GM12878 (cell line): ENCODE data around the gene SLC30A4. TPM values are rescaled to one million over a fixed set of nuclear protein-coding genes. Genes with fewer than 3 reads are reported as not detected.

Source experiments
- ATAC-seq: fragments of 200-7000 bp; cut with Tn5 transposase; 3 replicates; pipeline ENCODE4 v1.9.1; 2020; ENCODE audit warnings: mild to moderate bottlenecking, moderate library complexity
- BruUV-seq: library from RNA; stranded (reverse); fragments of 400-500 nt; replicated peaks from 2 replicates; lab custom pipeline; 2021; lab: Mats Ljungman, UMichigan
- CTCF ChIA-PET: fragments of 300-600 bp; sonication (Branson Sonifier 250); formaldehyde crosslinking; extraction: SDS; loops from one replicate; lab custom pipeline; 2021; ENCODE audit warnings: inconsistent platforms; lab: Yijun Ruan, JAX
- POLR2A ChIA-PET: fragments of 350-600 bp; formaldehyde crosslinking; extraction: SDS; loops from one replicate; lab custom pipeline; 2021; ENCODE audit warnings: inconsistent platforms; lab: Charles Lee
- RAD21 ChIA-PET: fragments of 300-600 bp; sonication (Branson Sonifier 250); formaldehyde crosslinking; loops from one replicate; lab custom pipeline; 2023; ENCODE audit warnings: antibody characterized with exemption; ENCODE audit not compliant: unreplicated experiment; lab: Charles Lee
- SMC1A ChIA-PET: fragments of 300-600 bp; sonication (Branson Sonifier 250); formaldehyde crosslinking; loops from one replicate; lab custom pipeline; 2023; ENCODE audit not compliant: unreplicated experiment, uncharacterized antibody; lab: Charles Lee
- DNase-seq: peaks from one replicate; pipeline ENCODE4 v3.0.0-alpha.2; 2011; ENCODE audit warnings: low read depth, low spot score
- FAIRE-seq: peaks from 3 replicates; lab custom pipeline; 2011; peaks lifted over from hg19 to GRCh38; lab: Jason Lieb, UNC
- H2AFZ ChIP-seq: 2 replicates; pipeline ENCODE4 v1.6.0; 2011; ENCODE audit warnings: low read depth, low read length, control low read depth; ENCODE audit not compliant: control insufficient read depth
- H3K27ac ChIP-seq: 2 replicates; pipeline ENCODE4 v1.5.1; 2011; ENCODE audit warnings: control low read depth; ENCODE audit not compliant: control insufficient read depth, insufficient read depth
- H3K27me3 ChIP-seq, 2 experiments: replicated peaks in 1 of 2; 2 replicates each; pipeline versions ENCODE4 v1.6.0 to v1.6.1; 2011; ENCODE audit warnings: low read length in 1 of 2; ENCODE audit not compliant: control insufficient read depth in 2 of 2, insufficient read depth in 2 of 2
- H3K36me3 ChIP-seq, 2 experiments: 2 replicates each; pipeline ENCODE4 v1.5.1; 2011; ENCODE audit warnings: low read length in 1 of 2; ENCODE audit not compliant: control insufficient read depth in 2 of 2, insufficient read depth in 2 of 2
- H3K4me1 ChIP-seq: 2 replicates; pipeline ENCODE4 v1.6.1; 2011; ENCODE audit warnings: mild to moderate bottlenecking, low read length, moderate library complexity, mixed read lengths; ENCODE audit not compliant: control insufficient read depth, insufficient read depth
- H3K4me2 ChIP-seq: 2 replicates; pipeline ENCODE4 v1.6.0; 2011; ENCODE audit warnings: control low read depth; ENCODE audit not compliant: control insufficient read depth, insufficient read depth
- H3K4me3 ChIP-seq: fragments of 200-600 bp; sonication (generic); 2 replicates; pipeline ENCODE4 v1.5.1; 2016
- H3K79me2 ChIP-seq: 2 replicates; pipeline ENCODE4 v1.6.0; 2011; ENCODE audit warnings: low read length; ENCODE audit not compliant: control insufficient read depth, insufficient read depth
- H3K9ac ChIP-seq: 2 replicates; pipeline ENCODE4 v1.8.0; 2011; ENCODE audit warnings: low read length, control low read depth, mixed read lengths; ENCODE audit not compliant: control insufficient read depth, insufficient read depth
- H3K9me3 ChIP-seq: replicated peaks from 3 replicates; pipeline ENCODE4 v1.5.1; 2011; ENCODE audit warnings: mild to moderate bottlenecking, low read length; ENCODE audit not compliant: control insufficient read depth, insufficient read depth
- H4K20me1 ChIP-seq: 2 replicates; pipeline ENCODE4 v1.6.0; 2011; ENCODE audit not compliant: control insufficient read depth, insufficient read depth
- ATF7 ChIP-seq: fragments of 450-650 bp; IDR thresholded peaks from 2 replicates; pipeline ENCODE4 v1.6.1; 2016; ENCODE audit warnings: low read depth, mild to moderate bottlenecking
- GATAD2B ChIP-seq: fragments of 450-650 bp; conservative IDR thresholded peaks from 2 replicates; pipeline ENCODE4 v1.6.1; 2017; ENCODE audit warnings: low read depth, mild to moderate bottlenecking, moderate library complexity
- HDAC6 ChIP-seq: fragments of 200-600 bp; sonication (generic); IDR thresholded peaks from one replicate; pipeline ENCODE4 v1.8.0; 2017; ENCODE audit warnings: antibody characterized with exemption; ENCODE audit not compliant: unreplicated experiment
- IKZF1 ChIP-seq: fragments of 450-650 bp; conservative IDR thresholded peaks from 2 replicates; pipeline ENCODE4 v1.6.1; 2017; ENCODE audit warnings: antibody characterized with exemption, mild to moderate bottlenecking
- KDM1A ChIP-seq: fragments of 200-600 bp; sonication (generic); IDR thresholded peaks from 2 replicates; pipeline ENCODE4 v1.6.1; 2016; ENCODE audit warnings: borderline replicate concordance
- MEF2A ChIP-seq: IDR thresholded peaks from 2 replicates; pipeline ENCODE4 v1.6.1; 2011; ENCODE audit warnings: low read depth, mild to moderate bottlenecking, low read length, moderate library complexity; ENCODE audit not compliant: insufficient read depth
- SMAD5 ChIP-seq: IDR thresholded peaks from 2 replicates; pipeline ENCODE4 v1.6.1; 2016; ENCODE audit warnings: antibody characterized with exemption, low read depth
- WGBS: methylation state at CpG from one replicate; pipeline ENCODE4 v1.1.6; 2016; ENCODE audit warnings: low lambda C conversion rate; ENCODE audit not compliant: insufficient replicate concordance, insufficient coverage; ENCODE audit errors: missing lambda C conversion rate; 5-methylcytosine and 5-hydroxymethylcytosine counted together
- in situ Hi-C: fragments of 300-500 bp; cut with MboI; formaldehyde crosslinking; loops from 9 replicates; pipeline ENCODE4 v1.14.3; 2018; ENCODE audit warnings: mixed read lengths
- intact Hi-C: fragments of 100-400 bp; cut with micrococcal nuclease; formaldehyde crosslinking; loops from one replicate; pipeline ENCODE4 v1.14.2; 2022; ENCODE audit not compliant: unreplicated experiment
- polyA plus RNA-seq, 11 experiments: library from polyadenylated mRNA; depleted of rRNA in 4 of 11; unstranded in 6 of 11; stranded (reverse) in 5 of 11; fragments of >200 nt; fragmentation: Nextera tagmentation in 4 of 11; fragmentation: Illumina TruSeq in 1 of 11; extraction: Ambion mirVana in 4 of 11; extraction: Trizol in 1 of 11; gene quantifications; 1 replicate in 1 of 11; 2 replicates in 10 of 11; pipeline versions ENCODE4 v1.2.1 to v1.2.3, GENCODE V29; 2011 to 2016; ENCODE audit warnings: inconsistent platforms in 2 of 11, missing spikeins in 2 of 11, low read depth in 1 of 11
- total RNA-seq, 4 experiments: library from RNA; depleted of rRNA in 3 of 4; stranded (reverse); fragments of >200 nt in 3 of 4; fragmentation: Illumina TruSeq in 1 of 4; extraction: Trizol in 1 of 4; gene quantifications; 2 replicates each; pipeline versions ENCODE4 v1.2.1 to v1.2.3, GENCODE V29; 2013 to 2021
- TF ChIP-seq, protein P1 (sequence below): IDR thresholded peaks from 2 replicates; pipeline ENCODE4 v1.6.1; 2012; ENCODE audit warnings: improper control_type of control experiment, low read depth, low read length; ENCODE audit not compliant: insufficient replicate concordance
- TF ChIP-seq, protein P2 (sequence below): fragments of 450-650 bp; formaldehyde crosslinking; IDR thresholded peaks from 2 replicates; pipeline ENCODE4 v1.4.0; 2020; ENCODE audit warnings: mild to moderate bottlenecking, moderate library complexity
- TF ChIP-seq, protein P3 (sequence below), 3 experiments: IDR thresholded peaks in 2 of 3; conservative IDR thresholded peaks in 1 of 3; 2 replicates each; pipeline ENCODE4 v1.5.1; 2011; ENCODE audit warnings: low read depth in 3 of 3, low read length in 3 of 3, mild to moderate bottlenecking in 3 of 3, control low read depth in 2 of 3, moderate library complexity in 2 of 3, inconsistent platforms in 1 of 3, mixed read lengths in 1 of 3; ENCODE audit not compliant: control insufficient read depth in 2 of 3, insufficient read depth in 1 of 3; ENCODE audit errors: extremely low read depth in 1 of 3

Gene SLC30A4
- total and polyA plus RNA-seq, 10 of the 15 experiments (the other 5 are each of a cell fraction or from before 2014, with no cell fraction given): 0.05 to 0.31 (median 0.20) TPM

DNA sequence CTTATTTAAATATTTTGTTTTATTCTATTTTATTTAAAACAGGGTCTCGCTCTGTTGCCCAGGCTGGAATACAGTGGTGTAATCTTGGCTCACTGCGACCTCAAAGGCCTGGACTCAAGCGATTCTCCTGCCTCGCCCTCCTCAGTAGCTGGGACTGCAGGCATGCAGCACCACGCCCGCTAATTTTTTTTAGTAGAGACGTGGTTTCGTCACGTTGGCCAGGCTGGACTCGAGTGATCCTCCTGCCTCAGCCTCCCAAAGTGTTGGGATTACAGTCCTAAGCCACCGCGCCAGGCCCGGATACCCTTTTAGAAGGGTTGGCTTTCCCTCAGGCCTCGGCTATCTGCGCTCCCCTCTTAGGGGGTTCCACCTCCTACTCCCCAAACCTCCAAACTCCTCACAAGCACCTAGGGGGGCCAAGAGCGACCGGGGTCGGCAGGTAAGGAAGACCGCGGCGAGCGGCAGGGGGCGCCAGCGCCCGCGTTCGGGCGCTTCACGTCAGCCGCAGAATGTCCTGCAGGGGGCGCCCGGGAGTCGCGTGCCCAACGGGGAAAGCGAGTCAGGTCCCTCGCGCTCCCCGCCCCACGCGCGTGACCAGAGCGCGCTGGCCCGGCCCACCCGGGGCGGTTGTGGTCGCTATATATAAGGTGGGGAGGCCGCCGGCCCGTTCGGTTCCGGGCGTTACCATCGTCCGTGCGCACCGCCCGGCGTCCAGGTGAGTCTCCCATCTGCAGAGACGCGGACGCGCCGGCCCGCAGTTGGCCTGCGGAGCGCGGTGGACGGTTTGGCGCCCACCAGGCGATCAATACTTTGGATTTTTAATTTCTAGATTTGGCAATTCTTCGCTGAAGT is 92.4 kb downstream of the SLC30A4 start:
- BruUV-seq: no TSS peak
- H3K9me3 ChIP-seq: no peaks in the 10 kb centered on the region
- no peak overlapping the region for H3K9ac ChIP-seq
- RAD21 ChIA-PET: interaction anchor here (0.8 to 3.4 kb wide), 12 partner anchors 17 to 267 kb away, joined by 3 to 38 read pairs (median 4); no protein-coding TSS in a partner anchor
- H2AFZ ChIP-seq: peak overlapping the region; percentile 72
- POLR2A ChIA-PET: interaction anchor here (1.0 kb wide), 1 partner anchor 232 kb away, joined by 3 read pairs; no protein-coding TSS in a partner anchor
- H3K4me1 ChIP-seq: 0 out of 2 replicates have a peak, but pooled peaks cover 3% of the 10 kb centered on the region
- peak overlapping the region; percentile 61; the same call in 1 of the 2 replicates for H3K4me3 ChIP-seq
- H3K79me2 ChIP-seq: no peaks in the 10 kb centered on the region
- no peaks in the 10 kb centered on the region for H3K27me3 ChIP-seq
- FAIRE-seq (no peak), ATAC-seq (peak; percentile 98), DNase-seq (no peak)
- no peaks in the 10 kb centered on the region for H3K36me3 ChIP-seq
- H3K27ac ChIP-seq: no peak overlapping the region
- no peaks in the 10 kb centered on the region for H4K20me1 ChIP-seq
- intact Hi-C loops (loop anchor here (1.0 kb wide), 1 partner anchor 28 kb away; no protein-coding TSS in a partner anchor), in situ Hi-C loops (no loop called here)
- WGBS: 6% methylated on average over 72 of the region's 73 CpGs
- CTCF ChIA-PET: interaction anchor here (0.6 to 5.7 kb wide), 45 partner anchors 8 to 266 kb away, joined by 3 to 194 read pairs (median 5); partner anchors contain the start of gene BLOC1S6
- peak overlapping the region; percentile 79 for H3K4me2 ChIP-seq
- SMC1A ChIA-PET: interaction anchor here (0.9 to 2.7 kb wide), 16 partner anchors 13 to 267 kb away, joined by 3 to 30 read pairs (median 5); no protein-coding TSS in a partner anchor
- TF ChIP-seq GATAD2B: peak; percentile 79
- TF ChIP-seq KDM1A: no peak
- TF ChIP-seq, protein P1, sequence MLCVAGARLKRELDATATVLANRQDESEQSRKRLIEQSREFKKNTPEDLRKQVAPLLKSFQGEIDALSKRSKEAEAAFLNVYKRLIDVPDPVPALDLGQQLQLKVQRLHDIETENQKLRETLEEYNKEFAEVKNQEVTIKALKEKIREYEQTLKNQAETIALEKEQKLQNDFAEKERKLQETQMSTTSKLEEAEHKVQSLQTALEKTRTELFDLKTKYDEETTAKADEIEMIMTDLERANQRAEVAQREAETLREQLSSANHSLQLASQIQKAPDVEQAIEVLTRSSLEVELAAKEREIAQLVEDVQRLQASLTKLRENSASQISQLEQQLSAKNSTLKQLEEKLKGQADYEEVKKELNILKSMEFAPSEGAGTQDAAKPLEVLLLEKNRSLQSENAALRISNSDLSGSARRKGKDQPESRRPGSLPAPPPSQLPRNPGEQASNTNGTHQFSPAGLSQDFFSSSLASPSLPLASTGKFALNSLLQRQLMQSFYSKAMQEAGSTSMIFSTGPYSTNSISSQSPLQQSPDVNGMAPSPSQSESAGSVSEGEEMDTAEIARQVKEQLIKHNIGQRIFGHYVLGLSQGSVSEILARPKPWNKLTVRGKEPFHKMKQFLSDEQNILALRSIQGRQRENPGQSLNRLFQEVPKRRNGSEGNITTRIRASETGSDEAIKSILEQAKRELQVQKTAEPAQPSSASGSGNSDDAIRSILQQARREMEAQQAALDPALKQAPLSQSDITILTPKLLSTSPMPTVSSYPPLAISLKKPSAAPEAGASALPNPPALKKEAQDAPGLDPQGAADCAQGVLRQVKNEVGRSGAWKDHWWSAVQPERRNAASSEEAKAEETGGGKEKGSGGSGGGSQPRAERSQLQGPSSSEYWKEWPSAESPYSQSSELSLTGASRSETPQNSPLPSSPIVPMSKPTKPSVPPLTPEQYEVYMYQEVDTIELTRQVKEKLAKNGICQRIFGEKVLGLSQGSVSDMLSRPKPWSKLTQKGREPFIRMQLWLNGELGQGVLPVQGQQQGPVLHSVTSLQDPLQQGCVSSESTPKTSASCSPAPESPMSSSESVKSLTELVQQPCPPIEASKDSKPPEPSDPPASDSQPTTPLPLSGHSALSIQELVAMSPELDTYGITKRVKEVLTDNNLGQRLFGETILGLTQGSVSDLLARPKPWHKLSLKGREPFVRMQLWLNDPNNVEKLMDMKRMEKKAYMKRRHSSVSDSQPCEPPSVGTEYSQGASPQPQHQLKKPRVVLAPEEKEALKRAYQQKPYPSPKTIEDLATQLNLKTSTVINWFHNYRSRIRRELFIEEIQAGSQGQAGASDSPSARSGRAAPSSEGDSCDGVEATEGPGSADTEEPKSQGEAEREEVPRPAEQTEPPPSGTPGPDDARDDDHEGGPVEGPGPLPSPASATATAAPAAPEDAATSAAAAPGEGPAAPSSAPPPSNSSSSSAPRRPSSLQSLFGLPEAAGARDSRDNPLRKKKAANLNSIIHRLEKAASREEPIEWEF: no peak
- TF ChIP-seq SMAD5: no peak
- no peak for TF ChIP-seq MEF2A
- TF ChIP-seq IKZF1: peak; percentile 50; the same call in 1 of the 2 replicates
- TF ChIP-seq, protein P2, sequence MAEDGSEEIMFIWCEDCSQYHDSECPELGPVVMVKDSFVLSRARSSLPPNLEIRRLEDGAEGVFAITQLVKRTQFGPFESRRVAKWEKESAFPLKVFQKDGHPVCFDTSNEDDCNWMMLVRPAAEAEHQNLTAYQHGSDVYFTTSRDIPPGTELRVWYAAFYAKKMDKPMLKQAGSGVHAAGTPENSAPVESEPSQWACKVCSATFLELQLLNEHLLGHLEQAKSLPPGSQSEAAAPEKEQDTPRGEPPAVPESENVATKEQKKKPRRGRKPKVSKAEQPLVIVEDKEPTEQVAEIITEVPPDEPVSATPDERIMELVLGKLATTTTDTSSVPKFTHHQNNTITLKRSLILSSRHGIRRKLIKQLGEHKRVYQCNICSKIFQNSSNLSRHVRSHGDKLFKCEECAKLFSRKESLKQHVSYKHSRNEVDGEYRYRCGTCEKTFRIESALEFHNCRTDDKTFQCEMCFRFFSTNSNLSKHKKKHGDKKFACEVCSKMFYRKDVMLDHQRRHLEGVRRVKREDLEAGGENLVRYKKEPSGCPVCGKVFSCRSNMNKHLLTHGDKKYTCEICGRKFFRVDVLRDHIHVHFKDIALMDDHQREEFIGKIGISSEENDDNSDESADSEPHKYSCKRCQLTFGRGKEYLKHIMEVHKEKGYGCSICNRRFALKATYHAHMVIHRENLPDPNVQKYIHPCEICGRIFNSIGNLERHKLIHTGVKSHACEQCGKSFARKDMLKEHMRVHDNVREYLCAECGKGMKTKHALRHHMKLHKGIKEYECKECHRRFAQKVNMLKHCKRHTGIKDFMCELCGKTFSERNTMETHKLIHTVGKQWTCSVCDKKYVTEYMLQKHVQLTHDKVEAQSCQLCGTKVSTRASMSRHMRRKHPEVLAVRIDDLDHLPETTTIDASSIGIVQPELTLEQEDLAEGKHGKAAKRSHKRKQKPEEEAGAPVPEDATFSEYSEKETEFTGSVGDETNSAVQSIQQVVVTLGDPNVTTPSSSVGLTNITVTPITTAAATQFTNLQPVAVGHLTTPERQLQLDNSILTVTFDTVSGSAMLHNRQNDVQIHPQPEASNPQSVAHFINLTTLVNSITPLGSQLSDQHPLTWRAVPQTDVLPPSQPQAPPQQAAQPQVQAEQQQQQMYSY: no peak
- no peak for TF ChIP-seq HDAC6
- TF ChIP-seq ATF7: no peak
- TF ChIP-seq, protein P3, sequence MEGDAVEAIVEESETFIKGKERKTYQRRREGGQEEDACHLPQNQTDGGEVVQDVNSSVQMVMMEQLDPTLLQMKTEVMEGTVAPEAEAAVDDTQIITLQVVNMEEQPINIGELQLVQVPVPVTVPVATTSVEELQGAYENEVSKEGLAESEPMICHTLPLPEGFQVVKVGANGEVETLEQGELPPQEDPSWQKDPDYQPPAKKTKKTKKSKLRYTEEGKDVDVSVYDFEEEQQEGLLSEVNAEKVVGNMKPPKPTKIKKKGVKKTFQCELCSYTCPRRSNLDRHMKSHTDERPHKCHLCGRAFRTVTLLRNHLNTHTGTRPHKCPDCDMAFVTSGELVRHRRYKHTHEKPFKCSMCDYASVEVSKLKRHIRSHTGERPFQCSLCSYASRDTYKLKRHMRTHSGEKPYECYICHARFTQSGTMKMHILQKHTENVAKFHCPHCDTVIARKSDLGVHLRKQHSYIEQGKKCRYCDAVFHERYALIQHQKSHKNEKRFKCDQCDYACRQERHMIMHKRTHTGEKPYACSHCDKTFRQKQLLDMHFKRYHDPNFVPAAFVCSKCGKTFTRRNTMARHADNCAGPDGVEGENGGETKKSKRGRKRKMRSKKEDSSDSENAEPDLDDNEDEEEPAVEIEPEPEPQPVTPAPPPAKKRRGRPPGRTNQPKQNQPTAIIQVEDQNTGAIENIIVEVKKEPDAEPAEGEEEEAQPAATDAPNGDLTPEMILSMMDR (IDR thresholded peaks at IDR 0.05 in 2 of 3, conservative IDR thresholded peaks at IDR 0.05 in 1 of 3; ENCODE audit: control insufficient read depth in 2 of 3, extremely low read depth in 1 of 3, insufficient read depth in 1 of 3, low read depth in 3 of 3, low read length in 3 of 3): peak; percentile 99 to 100 (median 99)
